HFFc6 (cell line): ENCODE results near the gene ZNF385A. TPM values are rescaled to one million over a fixed set of nuclear protein-coding genes. Genes with fewer than 3 reads are reported as not detected.

Source experiments
- DNase-seq: peaks from one replicate; pipeline ENCODE4 v3.0.0-alpha.2; 2018
- H3K27ac Mint-ChIP-seq: 2 replicates; pipeline ENCODE4 v1.8.0; 2020; ENCODE audit warnings: mild to moderate bottlenecking, mixed read lengths
- H3K27me3 Mint-ChIP-seq: 2 replicates; pipeline ENCODE4 v1.8.0; 2021; ENCODE audit warnings: mild to moderate bottlenecking, moderate library complexity, mixed read lengths; ENCODE audit not compliant: insufficient read depth
- H3K36me3 Mint-ChIP-seq: 2 replicates; pipeline ENCODE4 v1.8.0; 2021; ENCODE audit warnings: low read depth, mixed read lengths
- H3K4me1 Mint-ChIP-seq: 2 replicates; pipeline ENCODE4 v1.8.0; 2020; ENCODE audit warnings: low read depth, mixed read lengths
- H3K4me3 Mint-ChIP-seq: 2 replicates; pipeline ENCODE4 v1.8.0; 2020; ENCODE audit warnings: mild to moderate bottlenecking, moderate library complexity, mixed read lengths
- H3K9me3 Mint-ChIP-seq: 2 replicates; pipeline ENCODE4 v1.8.0; 2020; ENCODE audit warnings: mild to moderate bottlenecking, mixed read lengths
- total RNA-seq, 6 experiments: library from RNA; stranded (reverse); fragmentation: NEBNext Ultra II Directional; extraction: Animal tissue kit (Norgen Biotek cat#: 25700); gene quantifications; 2 replicates in 1 of 6; 3 replicates in 5 of 6; pipeline ENCODE4 v1.2.3, GENCODE V29; 2021
- TF ChIP-seq, protein P1 (sequence below): fragments of 200-600 bp; sonication (generic); IDR thresholded peaks from 2 replicates; pipeline ENCODE4 v1.5.0; 2021; ENCODE audit warnings: antibody characterized with exemption, mild to moderate bottlenecking

ZNF385A gene
- total RNA-seq, 6 experiments from 2014 or later: 4.0 to 7.4 (median 6.1) TPM

DNA sequence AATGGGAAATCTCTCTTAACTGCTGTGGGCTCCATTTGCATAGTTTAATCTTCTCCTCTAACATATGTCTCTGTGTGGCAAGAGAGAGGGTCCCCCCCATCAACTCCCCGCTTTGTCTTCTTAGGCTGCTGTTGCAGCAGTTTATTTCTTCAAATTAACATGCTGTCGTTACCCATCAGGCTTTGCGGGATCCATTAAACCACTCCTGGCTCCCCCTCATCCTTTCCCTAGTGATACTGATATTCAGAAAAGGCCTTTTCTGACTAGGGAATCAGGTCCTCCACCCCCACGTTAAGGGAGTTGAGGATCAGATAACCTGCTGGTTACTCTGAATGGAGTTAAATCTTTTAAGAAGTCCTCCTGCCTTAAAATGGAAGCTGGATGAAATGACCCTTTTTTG, 35.5 kb downstream of the ZNF385A start:
- Mint-ChIP-seq H3K4me1 (peaks cover 36% of the 10 kb centered on the region), H3K27ac (no peak overlapping the region), H3K36me3 (peaks cover 38% of the 10 kb centered on the region), H3K4me3 (no peak overlapping the region), H3K27me3 (no peaks in the 10 kb centered on the region), H3K9me3 (no peaks in the 10 kb centered on the region)
- no peak for DNase-seq
- TF ChIP-seq, protein P1, sequence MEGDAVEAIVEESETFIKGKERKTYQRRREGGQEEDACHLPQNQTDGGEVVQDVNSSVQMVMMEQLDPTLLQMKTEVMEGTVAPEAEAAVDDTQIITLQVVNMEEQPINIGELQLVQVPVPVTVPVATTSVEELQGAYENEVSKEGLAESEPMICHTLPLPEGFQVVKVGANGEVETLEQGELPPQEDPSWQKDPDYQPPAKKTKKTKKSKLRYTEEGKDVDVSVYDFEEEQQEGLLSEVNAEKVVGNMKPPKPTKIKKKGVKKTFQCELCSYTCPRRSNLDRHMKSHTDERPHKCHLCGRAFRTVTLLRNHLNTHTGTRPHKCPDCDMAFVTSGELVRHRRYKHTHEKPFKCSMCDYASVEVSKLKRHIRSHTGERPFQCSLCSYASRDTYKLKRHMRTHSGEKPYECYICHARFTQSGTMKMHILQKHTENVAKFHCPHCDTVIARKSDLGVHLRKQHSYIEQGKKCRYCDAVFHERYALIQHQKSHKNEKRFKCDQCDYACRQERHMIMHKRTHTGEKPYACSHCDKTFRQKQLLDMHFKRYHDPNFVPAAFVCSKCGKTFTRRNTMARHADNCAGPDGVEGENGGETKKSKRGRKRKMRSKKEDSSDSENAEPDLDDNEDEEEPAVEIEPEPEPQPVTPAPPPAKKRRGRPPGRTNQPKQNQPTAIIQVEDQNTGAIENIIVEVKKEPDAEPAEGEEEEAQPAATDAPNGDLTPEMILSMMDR: no peak

DNA sequence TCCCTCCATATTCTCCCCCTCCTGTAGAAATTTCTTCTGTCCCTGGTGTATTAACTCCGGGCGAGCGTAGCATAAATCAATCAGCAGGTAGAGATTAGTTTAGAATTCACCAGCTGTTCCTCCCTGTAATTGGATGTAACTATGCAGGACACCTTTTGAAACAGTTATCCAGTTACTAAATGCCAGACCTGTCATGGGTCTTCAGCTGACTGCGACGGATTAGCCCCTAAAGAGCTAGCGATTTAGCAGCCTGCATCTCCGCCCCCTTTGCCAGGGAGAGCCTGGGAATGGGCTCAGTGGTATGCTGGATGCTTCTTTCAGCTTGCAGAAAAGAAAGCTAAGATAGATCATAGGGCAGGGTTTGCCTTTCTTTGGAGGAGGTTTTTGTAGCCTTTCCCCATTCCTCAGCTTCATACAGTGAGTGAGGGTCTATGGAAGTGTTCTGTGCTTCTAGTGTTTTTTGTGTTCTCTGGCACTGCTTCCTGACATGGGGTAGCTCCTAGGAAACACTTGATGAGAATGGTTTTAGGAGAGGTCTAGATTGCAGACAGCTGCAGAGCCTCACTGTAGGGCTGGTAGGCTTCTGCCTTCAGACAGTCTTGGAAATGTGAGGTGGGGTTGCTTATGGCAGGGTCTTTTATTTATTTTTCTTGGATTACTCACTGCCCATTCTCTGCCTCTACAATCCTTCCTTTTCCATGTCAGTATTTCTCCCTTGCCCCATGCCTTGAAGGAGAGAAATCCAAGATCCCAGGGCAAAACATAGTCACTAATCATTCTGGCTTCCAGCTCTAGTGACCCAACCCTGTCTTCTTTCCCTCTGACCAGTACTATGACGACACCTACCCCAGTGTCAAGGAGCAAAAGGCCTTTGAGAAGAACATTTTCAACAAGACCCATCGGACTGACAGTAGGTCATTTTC, 42.9 kb downstream of the ZNF385A start:
- DNase-seq: no peak
- Mint-ChIP-seq H3K4me3 (no peak overlapping the region), H3K27me3 (no peaks in the 10 kb centered on the region), H3K36me3 (peaks cover 29% of the 10 kb centered on the region), H3K27ac (peak overlapping the region; percentile 6), H3K9me3 (no peaks in the 10 kb centered on the region), H3K4me1 (peaks cover 35% of the 10 kb centered on the region)
- TF ChIP-seq, protein P1: no peak

DNA sequence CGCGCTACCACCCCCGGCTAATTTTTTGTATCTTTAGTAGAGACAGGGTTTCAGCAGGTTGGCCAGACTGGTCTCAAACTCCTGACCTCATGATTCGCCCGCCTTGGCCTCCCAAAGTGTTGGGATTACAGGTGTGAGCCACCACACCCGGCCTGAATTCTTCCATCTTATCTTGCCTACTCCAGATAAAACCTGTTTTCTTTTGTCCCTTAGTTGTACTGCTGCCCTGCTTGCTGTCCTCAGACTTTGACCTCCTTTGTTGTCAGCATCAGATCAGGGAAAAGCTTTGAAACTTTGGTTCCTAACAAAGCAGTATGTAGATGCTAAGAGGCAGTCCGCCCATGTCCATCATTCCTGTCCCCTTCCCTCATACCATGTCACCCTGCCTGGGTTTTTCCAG, 43.7 kb downstream of the ZNF385A start:
- TF ChIP-seq, protein P1: no peak
- peaks cover 2% of the 10 kb centered on the region; the same call in 1 of the 2 replicates for H3K27me3 Mint-ChIP-seq
- H3K4me1 Mint-ChIP-seq: peaks cover 35% of the 10 kb centered on the region
- no peak overlapping the region for H3K4me3 Mint-ChIP-seq
- H3K36me3 Mint-ChIP-seq: peaks cover 29% of the 10 kb centered on the region
- DNase-seq: no peak
- H3K27ac Mint-ChIP-seq: no peak overlapping the region
- H3K9me3 Mint-ChIP-seq: no peaks in the 10 kb centered on the region

- Mint-ChIP-seq H3K27ac (peak overlapping the region; percentile 24; the same call in 1 of the 2 replicates), H3K27me3 (peaks cover 4% of the 10 kb centered on the region; the same call in 1 of the 2 replicates), H3K4me1 (peaks cover 35% of the 10 kb centered on the region), H3K4me3 (no peak overlapping the region), H3K36me3 (peaks cover 23% of the 10 kb centered on the region), H3K9me3 (no peaks in the 10 kb centered on the region)
- TF ChIP-seq, protein P1: no peak
- DNase-seq: no peak
Observed at GRCh38 chr12:54338698-54339296, 45.7 kb downstream of the ZNF385A start.

DNA sequence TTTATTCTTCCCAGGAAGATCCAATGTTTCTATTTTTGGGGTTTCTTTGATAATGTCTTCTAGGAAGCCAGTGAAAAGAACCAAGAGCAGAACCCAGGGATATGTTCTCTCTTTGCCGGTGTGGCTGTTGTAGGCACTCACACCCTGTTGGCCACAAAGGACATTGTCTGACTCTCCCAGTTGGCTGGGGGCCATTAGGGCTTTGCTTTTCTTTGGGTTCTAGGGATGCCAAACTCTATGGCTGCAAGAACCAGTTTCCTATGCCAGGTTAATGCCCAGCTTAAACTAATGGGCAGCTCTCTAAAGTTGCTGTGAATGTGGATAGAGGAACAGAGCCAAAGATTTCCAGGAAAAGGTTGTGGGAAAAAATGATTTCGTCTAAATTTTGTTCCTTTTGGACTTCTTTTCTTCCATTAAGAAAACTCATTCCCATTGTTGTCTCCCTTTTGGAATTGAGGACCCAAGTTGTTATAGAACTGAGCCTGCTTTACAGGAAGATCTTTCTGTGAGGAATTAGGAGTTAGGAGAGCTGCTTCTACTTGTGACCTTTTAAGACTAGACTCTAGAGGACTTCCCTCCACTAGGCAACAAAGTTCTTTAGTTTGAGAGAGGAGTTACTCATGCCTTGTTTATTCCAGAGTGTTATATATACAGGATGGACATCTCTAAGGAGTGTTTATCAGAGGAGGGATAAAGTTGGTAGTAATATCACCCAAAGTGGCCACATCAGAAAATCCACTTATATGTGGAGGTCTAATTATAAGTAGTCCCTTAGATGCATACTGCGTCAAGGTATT, 46.5 kb downstream of the ZNF385A start:
- H3K27me3 Mint-ChIP-seq: peaks cover 4% of the 10 kb centered on the region; the same call in 1 of the 2 replicates
- H3K27ac Mint-ChIP-seq: peak overlapping the region; percentile 46
- H3K9me3 Mint-ChIP-seq: no peaks in the 10 kb centered on the region
- peaks cover 18% of the 10 kb centered on the region for H3K36me3 Mint-ChIP-seq
- H3K4me3 Mint-ChIP-seq: no peak overlapping the region
- peaks cover 35% of the 10 kb centered on the region for H3K4me1 Mint-ChIP-seq
- DNase-seq: no peak
- TF ChIP-seq, protein P1: no peak
